Loucy (cell line): ENCODE results near the gene AMOTL2.

Experiments used
- H2AFZ ChIP-seq: fragments of 200-600 bp; sonication (generic); 2 replicates; pipeline ENCODE4 v1.6.0; 2016; ENCODE audit warnings: antibody characterized with exemption, mild to moderate bottlenecking, low read length, moderate library complexity
- H3F3A ChIP-seq: fragments of 200-600 bp; 2 replicates; pipeline ENCODE4 v1.6.0; 2016; ENCODE audit warnings: antibody characterized with exemption, low read depth, mild to moderate bottlenecking
- H3K27me3 ChIP-seq: fragments of 200-600 bp; sonication (generic); 2 replicates; pipeline ENCODE4 v1.6.1; 2014; ENCODE audit warnings: low read length, mild to moderate bottlenecking; ENCODE audit not compliant: insufficient read depth, poor library complexity, severe bottlenecking
- H3K36me3 ChIP-seq: fragments of 200-600 bp; sonication (generic); 2 replicates; pipeline ENCODE4 v1.6.1; 2016; ENCODE audit warnings: low read length; ENCODE audit not compliant: insufficient read depth
- H3K4me1 ChIP-seq: fragments of 200-600 bp; sonication (generic); 2 replicates; pipeline ENCODE4 v1.5.1; 2014; ENCODE audit warnings: low read length, mild to moderate bottlenecking; ENCODE audit not compliant: insufficient read depth, poor library complexity, severe bottlenecking
- H3K4me2 ChIP-seq: fragments of 200-600 bp; sonication (generic); 2 replicates; pipeline ENCODE4 v1.6.0; 2014; ENCODE audit warnings: antibody characterized with exemption, low read length, low read depth, mild to moderate bottlenecking; ENCODE audit not compliant: poor library complexity, severe bottlenecking
- H3K4me3 ChIP-seq: fragments of 200-600 bp; sonication (generic); 2 replicates; pipeline ENCODE4 v1.5.1; 2014; ENCODE audit warnings: low read length, mild to moderate bottlenecking, mixed read lengths; ENCODE audit not compliant: poor library complexity, severe bottlenecking
- H3K79me2 ChIP-seq: fragments of 200-600 bp; sonication (generic); 2 replicates; pipeline ENCODE4 v1.6.1; 2014; ENCODE audit warnings: low read length; ENCODE audit not compliant: insufficient read depth
- H3K9ac ChIP-seq: fragments of 200-600 bp; sonication (generic); 2 replicates; pipeline ENCODE4 v1.6.0; 2014; ENCODE audit warnings: mild to moderate bottlenecking, low read depth, low read length, moderate library complexity; ENCODE audit not compliant: poor library complexity, severe bottlenecking
- H3K9me2 ChIP-seq: fragments of 200-600 bp; sonication (generic); replicated peaks from 2 replicates; pipeline ENCODE4 v1.6.1; 2016; ENCODE audit warnings: low read depth, low read length, mixed read lengths
- H3K9me3 ChIP-seq: fragments of 200-600 bp; sonication (generic); 2 replicates; pipeline ENCODE4 v1.6.1; 2014; ENCODE audit warnings: mild to moderate bottlenecking, antibody characterized with exemption, low read length, low read depth; ENCODE audit not compliant: insufficient read depth
- H4K20me1 ChIP-seq: fragments of 200-600 bp; sonication (generic); 2 replicates; pipeline ENCODE4 v1.6.0; 2014; ENCODE audit warnings: antibody characterized with exemption, low read length, mild to moderate bottlenecking; ENCODE audit not compliant: insufficient read depth, poor library complexity, severe bottlenecking
- EZH2phosphoT487 ChIP-seq: fragments of 200-600 bp; IDR thresholded peaks from 2 replicates; pipeline ENCODE4 v1.6.1; 2018; ENCODE audit warnings: antibody characterized with exemption, mild to moderate bottlenecking, moderate library complexity, borderline replicate concordance
- TF ChIP-seq, protein P1 (sequence below): fragments of 200-600 bp; sonication (generic); conservative IDR thresholded peaks from 2 replicates; pipeline ENCODE4 v1.5.1; 2014; ENCODE audit warnings: mild to moderate bottlenecking, antibody characterized with exemption, low read length

The AMOTL2 gene

GRCh38 chr3:134352031-134352671 lies 22.1 kb downstream of the AMOTL2 start:
- Histone ChIP-seq H3K27me3 (no peaks in the 10 kb centered on the region), H3K4me3 (no peak overlapping the region), H3K36me3 (no peaks in the 10 kb centered on the region), H2AFZ (no peak overlapping the region), H4K20me1 (no peaks in the 10 kb centered on the region), H3K9me3 (no peaks in the 10 kb centered on the region), H3K9me2 (no peaks in the 10 kb centered on the region), H3F3A (no peaks in the 10 kb centered on the region), H3K9ac (no peak overlapping the region), H3K4me1 (no peaks in the 10 kb centered on the region), H3K79me2 (no peaks in the 10 kb centered on the region), H3K4me2 (no peak overlapping the region)
- TF ChIP-seq, protein P1, sequence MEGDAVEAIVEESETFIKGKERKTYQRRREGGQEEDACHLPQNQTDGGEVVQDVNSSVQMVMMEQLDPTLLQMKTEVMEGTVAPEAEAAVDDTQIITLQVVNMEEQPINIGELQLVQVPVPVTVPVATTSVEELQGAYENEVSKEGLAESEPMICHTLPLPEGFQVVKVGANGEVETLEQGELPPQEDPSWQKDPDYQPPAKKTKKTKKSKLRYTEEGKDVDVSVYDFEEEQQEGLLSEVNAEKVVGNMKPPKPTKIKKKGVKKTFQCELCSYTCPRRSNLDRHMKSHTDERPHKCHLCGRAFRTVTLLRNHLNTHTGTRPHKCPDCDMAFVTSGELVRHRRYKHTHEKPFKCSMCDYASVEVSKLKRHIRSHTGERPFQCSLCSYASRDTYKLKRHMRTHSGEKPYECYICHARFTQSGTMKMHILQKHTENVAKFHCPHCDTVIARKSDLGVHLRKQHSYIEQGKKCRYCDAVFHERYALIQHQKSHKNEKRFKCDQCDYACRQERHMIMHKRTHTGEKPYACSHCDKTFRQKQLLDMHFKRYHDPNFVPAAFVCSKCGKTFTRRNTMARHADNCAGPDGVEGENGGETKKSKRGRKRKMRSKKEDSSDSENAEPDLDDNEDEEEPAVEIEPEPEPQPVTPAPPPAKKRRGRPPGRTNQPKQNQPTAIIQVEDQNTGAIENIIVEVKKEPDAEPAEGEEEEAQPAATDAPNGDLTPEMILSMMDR: no peak
- no peak for TF ChIP-seq EZH2phosphoT487

- no peaks in the 10 kb centered on the region for H3K9me3 ChIP-seq
- no peak overlapping the region for H3K9ac ChIP-seq
- no peaks in the 10 kb centered on the region for H3K9me2 ChIP-seq
- H3K27me3 ChIP-seq: no peaks in the 10 kb centered on the region
- H3K36me3 ChIP-seq: no peaks in the 10 kb centered on the region; the same call in 1 of the 2 replicates
- no peaks in the 10 kb centered on the region for H3K79me2 ChIP-seq
- H3K4me3 ChIP-seq: no peak overlapping the region
- H4K20me1 ChIP-seq: no peaks in the 10 kb centered on the region
- no peak for TF ChIP-seq EZH2phosphoT487
- TF ChIP-seq, protein P1: no peak
- H2AFZ ChIP-seq: no peak overlapping the region
- H3K4me1 ChIP-seq: no peaks in the 10 kb centered on the region
- H3F3A ChIP-seq: no peaks in the 10 kb centered on the region
- no peak overlapping the region for H3K4me2 ChIP-seq
These were observed 22.8 kb downstream of the AMOTL2 start for GRCh38 chr3:134351427-134351826.

GRCh38 chr3:134350861-134351311 lies 23.4 kb downstream of the AMOTL2 start:
- no peaks in the 10 kb centered on the region for H3K9me2 ChIP-seq
- no peak overlapping the region for H3K4me2 ChIP-seq
- no peaks in the 10 kb centered on the region for H4K20me1 ChIP-seq
- H3K36me3 ChIP-seq: no peaks in the 10 kb centered on the region; the same call in 1 of the 2 replicates
- no peaks in the 10 kb centered on the region for H3F3A ChIP-seq
- no peaks in the 10 kb centered on the region for H3K27me3 ChIP-seq
- no peaks in the 10 kb centered on the region for H3K79me2 ChIP-seq
- no peak overlapping the region for H3K9ac ChIP-seq
- H2AFZ ChIP-seq: no peak overlapping the region
- H3K9me3 ChIP-seq: no peaks in the 10 kb centered on the region
- TF ChIP-seq, protein P1: no peak
- no peak for TF ChIP-seq EZH2phosphoT487
- no peaks in the 10 kb centered on the region for H3K4me1 ChIP-seq
- no peak overlapping the region for H3K4me3 ChIP-seq
